SIG-M5 (cell line): ENCODE results near the gene BBS7.

Source experiments
- DNase-seq: peaks from one replicate; lab custom pipeline; 2025; lab: John Stamatoyannopoulos, UW

Gene BBS7, protein sequence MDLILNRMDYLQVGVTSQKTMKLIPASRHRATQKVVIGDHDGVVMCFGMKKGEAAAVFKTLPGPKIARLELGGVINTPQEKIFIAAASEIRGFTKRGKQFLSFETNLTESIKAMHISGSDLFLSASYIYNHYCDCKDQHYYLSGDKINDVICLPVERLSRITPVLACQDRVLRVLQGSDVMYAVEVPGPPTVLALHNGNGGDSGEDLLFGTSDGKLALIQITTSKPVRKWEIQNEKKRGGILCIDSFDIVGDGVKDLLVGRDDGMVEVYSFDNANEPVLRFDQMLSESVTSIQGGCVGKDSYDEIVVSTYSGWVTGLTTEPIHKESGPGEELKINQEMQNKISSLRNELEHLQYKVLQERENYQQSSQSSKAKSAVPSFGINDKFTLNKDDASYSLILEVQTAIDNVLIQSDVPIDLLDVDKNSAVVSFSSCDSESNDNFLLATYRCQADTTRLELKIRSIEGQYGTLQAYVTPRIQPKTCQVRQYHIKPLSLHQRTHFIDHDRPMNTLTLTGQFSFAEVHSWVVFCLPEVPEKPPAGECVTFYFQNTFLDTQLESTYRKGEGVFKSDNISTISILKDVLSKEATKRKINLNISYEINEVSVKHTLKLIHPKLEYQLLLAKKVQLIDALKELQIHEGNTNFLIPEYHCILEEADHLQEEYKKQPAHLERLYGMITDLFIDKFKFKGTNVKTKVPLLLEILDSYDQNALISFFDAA

GRCh38 chr4:121869841-121870822 is at the start of gene BBS7:
Gene BBS7, minus strand, starts transcription at chr4:121870474. Its CDS starts 161 bp downstream, at chr4:121870313.
- DNase-seq, result peak; percentile 76

DNA sequence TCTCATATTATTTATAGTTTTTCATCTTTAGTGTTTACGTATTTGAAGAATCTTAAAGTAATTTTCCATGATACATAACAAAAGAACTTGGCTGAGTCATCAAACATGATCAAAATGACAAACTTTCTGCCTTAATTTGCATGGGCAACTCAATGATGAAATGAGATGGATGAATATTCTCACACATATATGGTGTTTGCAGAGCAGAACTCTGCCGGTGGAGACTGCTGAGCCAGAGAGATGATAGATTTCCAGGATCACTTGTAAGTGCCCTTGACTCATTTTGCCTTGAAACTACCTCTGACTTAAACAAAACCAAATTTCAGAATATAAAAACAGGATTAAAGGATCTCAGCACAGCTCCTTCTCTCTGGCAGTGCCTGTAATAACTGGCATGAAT is 43.4 kb upstream of the BBS7 start:
- no peak for DNase-seq

DNA sequence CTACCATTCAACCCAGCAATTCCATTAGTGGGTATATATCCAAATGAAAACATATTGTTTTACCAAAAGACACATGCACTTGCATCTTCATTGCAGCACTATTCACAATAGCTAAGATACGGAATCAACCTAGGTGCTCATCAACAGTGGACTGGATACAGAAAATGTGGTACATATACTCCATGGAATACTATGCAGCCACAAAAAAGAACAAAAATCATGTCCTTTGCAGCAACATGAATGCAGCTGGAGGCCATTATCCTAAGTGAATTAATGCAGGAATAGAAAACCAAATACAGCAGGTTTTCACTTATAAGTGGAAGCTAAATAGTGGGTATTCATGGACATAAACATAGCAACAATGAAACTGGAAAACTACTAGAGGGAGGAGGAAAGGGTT is 38.1 kb upstream of the BBS7 start:
- no peak for DNase-seq

GRCh38 chr4:121900132-121900983 is 30.1 kb upstream of the BBS7 start:
- no peak for DNase-seq

DNA sequence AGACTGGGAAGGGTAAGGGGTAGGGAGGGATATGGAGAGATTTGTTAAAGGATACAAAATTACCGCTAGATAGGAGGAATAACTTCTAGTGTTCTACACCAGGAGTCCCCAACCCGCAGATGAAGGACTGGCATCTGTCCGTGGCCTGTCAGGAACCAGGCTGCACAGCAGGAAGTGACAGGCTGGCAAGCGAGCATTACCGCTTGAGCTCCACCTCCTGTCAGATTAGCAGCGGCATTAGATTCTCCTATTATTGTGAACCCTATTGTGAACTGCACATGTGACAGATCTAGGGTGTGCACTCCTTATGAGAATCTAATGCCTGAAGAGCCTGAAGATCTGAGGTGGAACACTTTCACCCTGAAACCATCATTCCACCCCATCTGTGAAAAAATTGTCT is 27.9 kb upstream of the BBS7 start:
- no peak for DNase-seq

DNA sequence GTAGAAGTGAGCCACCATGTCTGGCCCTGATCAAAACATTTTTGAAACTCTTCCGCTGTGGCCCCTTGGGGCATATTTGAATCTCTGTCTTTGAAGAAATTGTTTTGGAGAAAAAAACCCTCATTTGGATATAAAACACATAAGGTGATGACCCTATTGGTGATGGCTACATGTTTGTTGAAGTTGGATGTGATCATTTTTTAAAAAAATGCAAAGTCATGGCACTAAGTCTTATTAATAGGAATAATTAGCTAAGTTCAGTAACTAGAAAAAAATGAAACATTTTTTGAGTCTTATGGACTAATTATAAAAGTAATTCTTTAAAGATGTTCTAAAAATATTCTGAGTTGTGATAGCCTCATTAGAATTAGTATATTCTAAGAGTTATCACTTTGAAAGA is 17.9 kb upstream of the BBS7 start:
- DNase-seq, result no peak

- no peak for DNase-seq
Observed at GRCh38 chr4:121885115-121885514, 14.8 kb upstream of the BBS7 start.

- no peak for DNase-seq
Observed at GRCh38 chr4:121881158-121881557, 10.9 kb upstream of the BBS7 start.

GRCh38 chr4:121879135-121879534 is 8.9 kb upstream of the BBS7 start:
- DNase-seq, result no peak

DNA sequence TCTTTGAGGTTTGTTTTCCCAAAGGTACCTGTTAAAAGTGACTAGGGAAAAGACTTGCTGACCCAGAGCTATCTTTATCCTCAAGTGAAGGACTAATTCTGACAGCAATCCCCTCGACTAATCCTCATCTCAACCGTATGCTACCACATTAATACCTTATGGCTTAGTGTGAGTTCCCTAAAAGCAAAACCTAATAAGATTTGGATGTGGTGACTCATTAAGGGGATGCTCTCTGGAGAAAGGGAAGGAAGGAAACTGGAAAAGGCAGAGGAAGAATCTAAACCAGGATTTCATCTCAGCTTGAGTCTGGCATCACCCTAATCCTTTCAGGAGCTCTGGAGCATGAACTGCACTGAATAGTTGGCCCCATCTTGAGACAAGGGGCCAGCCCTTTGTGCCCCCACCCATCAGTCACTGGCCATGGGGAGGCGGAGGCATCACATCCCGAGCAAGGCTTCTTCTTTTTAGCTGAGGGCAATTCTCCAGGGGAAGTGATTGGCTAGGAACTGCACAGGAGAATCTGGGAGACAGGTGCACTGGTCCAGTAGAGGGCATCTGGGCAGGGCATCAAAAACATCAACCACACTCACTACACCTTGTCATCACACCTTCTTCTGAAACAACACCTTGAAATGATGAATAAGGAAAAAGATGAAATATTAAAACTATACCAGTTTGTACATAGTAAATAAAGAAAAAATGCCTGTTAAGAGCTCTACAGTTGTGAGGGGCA is 6.9 kb upstream of the BBS7 start:
- DNase-seq, result no peak

DNA sequence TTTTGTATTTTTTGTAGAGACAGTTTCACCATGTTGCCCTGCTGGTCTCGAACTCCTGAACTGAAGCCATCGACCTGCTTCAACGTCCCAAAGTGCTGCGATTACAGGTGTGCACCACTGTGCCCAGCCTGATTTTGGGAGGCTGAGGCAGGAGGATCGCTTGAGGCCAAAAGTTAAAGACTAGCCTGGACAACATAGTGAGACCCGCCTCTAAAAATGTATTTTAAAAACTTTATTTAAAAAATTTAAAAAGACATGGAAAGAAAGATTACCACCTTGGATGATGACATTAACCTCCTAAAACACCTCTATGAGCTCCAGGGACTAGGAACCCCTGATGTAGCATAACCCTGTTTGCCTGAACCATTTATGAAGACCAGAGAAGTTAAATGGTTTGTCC is 5.8 kb upstream of the BBS7 start:
- no peak for DNase-seq

GRCh38 chr4:121875652-121876051 is 5.4 kb upstream of the BBS7 start:
- no peak for DNase-seq

DNA sequence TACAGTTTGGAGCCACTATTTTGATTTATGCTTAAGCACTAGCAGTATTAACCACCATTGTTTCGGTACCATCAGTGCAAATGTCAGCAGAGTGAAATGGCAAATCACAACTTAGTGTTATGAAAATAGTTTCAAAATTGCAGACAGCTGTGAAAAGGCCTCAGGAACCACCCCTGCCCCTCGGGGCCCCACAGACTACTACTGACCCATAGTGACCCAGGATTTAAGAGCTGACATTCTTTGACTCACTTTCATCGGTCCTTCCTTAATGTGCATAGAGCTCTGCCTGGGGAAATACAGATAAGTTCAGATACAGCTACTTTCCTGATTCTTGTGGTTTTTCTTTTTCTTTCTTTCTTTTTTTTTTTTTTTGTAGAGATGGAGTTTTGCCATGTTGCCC is 3.3 kb upstream of the BBS7 start:
- no peak for DNase-seq

- no peak for DNase-seq
Observed at GRCh38 chr4:121863799-121864198, 6.5 kb downstream of the BBS7 start.

DNA sequence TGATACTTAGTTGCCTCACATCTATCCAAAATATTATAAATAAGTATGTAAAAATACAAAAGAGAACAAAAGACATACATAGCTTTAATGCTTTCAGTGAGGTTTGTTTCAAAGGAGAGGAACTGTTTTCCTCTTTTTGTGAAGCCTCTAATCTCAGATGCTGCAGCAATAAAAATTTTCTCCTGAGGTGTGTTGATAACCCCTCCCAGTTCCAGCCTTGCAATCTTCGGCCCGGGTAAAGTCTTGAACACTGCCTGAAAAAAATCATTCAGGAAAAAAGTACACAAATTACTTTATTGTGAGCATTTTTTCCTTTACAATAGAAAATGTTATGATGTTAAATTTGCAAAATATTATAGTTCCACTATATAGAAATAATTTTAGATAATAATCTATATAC is 8.8 kb downstream of the BBS7 start:
- DNase-seq, result no peak

- DNase-seq, result no peak
Observed at GRCh38 chr4:121860121-121860520, 10.2 kb downstream of the BBS7 start.

DNA sequence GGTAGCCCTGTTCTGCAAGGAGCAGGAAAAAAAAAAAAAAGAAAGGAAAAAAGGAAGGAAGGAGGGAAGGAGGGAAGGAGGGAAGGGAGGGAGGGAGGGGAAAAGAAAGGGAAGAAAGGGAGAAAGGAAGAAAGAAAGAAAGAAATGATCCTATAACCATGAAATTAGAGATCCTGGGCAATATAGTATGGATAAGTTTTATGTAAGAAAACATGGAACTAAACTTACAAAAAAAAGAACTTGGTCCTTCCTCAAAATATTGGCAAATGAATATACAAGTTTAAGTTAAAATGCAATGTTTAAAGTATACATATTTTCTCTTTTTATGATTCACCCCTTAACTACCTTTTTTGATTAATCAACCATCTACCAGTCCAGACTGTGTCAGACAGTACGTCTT is 18.9 kb downstream of the BBS7 start:
- DNase-seq, result no peak

- DNase-seq, result no peak
Observed at GRCh38 chr4:121846662-121847061, 23.6 kb downstream of the BBS7 start.

DNA sequence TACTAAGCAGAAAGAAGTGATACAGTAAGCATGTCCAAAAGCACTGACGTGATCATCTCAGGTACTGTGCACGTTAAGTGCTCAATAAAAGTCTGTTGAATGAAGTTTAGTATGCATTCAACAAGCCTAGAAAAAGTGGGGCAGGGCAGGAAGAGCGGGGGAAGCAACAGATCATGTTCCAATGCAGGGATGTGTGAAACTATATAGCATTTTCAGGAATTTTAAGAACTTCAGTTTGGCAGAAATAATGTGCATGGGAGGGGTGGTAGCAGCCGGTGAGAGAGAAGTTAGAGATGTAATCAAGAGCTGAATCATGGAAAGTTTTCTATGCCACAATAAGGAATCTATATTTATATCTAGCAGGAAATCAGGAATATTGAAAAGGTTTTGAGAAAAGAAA is 27.4 kb downstream of the BBS7 start:
- no peak for DNase-seq

GRCh38 chr4:121838136-121838535 is 32.1 kb downstream of the BBS7 start:
- DNase-seq, result no peak

DNA sequence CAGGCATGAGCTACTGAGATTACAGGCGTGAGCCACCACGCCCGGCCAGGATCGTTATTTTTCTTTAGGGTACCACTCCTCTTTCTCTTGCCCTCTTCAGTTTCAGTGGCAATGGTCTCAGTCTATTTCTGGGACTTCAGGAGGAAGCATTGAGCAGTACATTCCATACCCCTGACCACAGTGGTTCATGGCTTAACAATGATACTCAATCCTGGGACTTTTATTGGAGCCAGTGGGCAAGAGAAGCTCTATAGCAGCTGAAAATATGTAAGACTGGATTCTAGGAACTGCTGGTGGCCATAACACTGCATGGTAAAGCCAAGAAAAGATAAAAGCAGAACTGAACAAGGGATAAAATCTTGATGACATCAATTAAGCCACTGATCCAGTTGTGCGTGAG is 40.8 kb downstream of the BBS7 start:
- no peak for DNase-seq
